Ovary (tissue), 9 donors: Measurements from ENCODE around the gene CTBP2. TPM values are rescaled to one million over a fixed set of nuclear protein-coding genes. Genes with fewer than 3 reads are reported as not detected.
"Not testable (repeated sequence)": the region's sequence is repeated elsewhere in the genome, so short reads cannot be mapped to it uniquely, and the experiment has no call there.

Experiments used
- DNase-seq, 5 donors: peaks; one replicate each; pipeline ENCODE4 v3.0.0-alpha.2; 2019 to 2020
- H3K27ac ChIP-seq, 2 donors: fragments of 200-600 bp; one replicate each; pipeline versions ENCODE4 v1.5.1 to v1.8.0; 2019 to 2022
- H3K27me3 ChIP-seq: fragments of 200-600 bp; one replicate; pipeline ENCODE4 v1.8.0; 2022
- H3K36me3 ChIP-seq: fragments of 200-600 bp; sonication (generic); one replicate; pipeline ENCODE4 v1.5.1; 2019
- H3K4me1 ChIP-seq: one replicate; pipeline ENCODE4 v1.8.1; 2013; ENCODE audit warnings: mild to moderate bottlenecking, moderate library complexity; ENCODE audit not compliant: insufficient read depth
- H3K4me3 ChIP-seq: fragments of 200-600 bp; sonication (generic); one replicate; pipeline ENCODE4 v1.5.1; 2017
- H3K9me3 ChIP-seq, 2 donors: fragments of 200-600 bp in 1 of 2; sonication (generic) in 1 of 2; one replicate each; pipeline versions ENCODE4 v1.5.1 to v1.8.1; 2013 to 2019; ENCODE audit warnings: mild to moderate bottlenecking in 1 of 2, moderate library complexity in 1 of 2
- CTCF ChIP-seq, 3 donors: fragments of 450-650 bp in 2 of 3; fragments of 200-600 bp in 1 of 3; IDR thresholded peaks; one replicate each; pipeline versions ENCODE4 v1.5.1 to v1.8.0; 2016 to 2022; ENCODE audit warnings: antibody characterized with exemption in 3 of 3, mild to moderate bottlenecking in 1 of 3
- EP300 ChIP-seq: sonication (generic); formaldehyde crosslinking; IDR thresholded peaks from one replicate; pipeline ENCODE4 v1.6.1; 2017; ENCODE audit warnings: antibody characterized with exemption
- POLR2A ChIP-seq: fragments of 450-650 bp; IDR thresholded peaks from one replicate; pipeline ENCODE4 v1.6.1; 2017; ENCODE audit warnings: antibody characterized with exemption, mild to moderate bottlenecking, moderate library complexity
- WGBS, 3 donors: extraction: QIAGEN DNeasy Blood & Tissue Kit in 1 of 3; methylation state at CpG; one replicate each; pipeline versions ENCODE4 v1.1.5 to v1.1.7; 2013 to 2017; 5-methylcytosine and 5-hydroxymethylcytosine counted together
- intact Hi-C, 4 donors: fragments of 100-400 bp; cut with DNase I; formaldehyde crosslinking; loops; one replicate each; pipeline versions ENCODE4 v1.11.0 to v1.15.1; 2022 to 2023
- polyA plus RNA-seq, 2 donors: library from polyadenylated mRNA; stranded (reverse); fragments of 200-250 nt in 1 of 2; fragments of 350-450 nt in 1 of 2; fragmentation: Illumina TruSeq in 1 of 2; extraction: RNeasy Lipid Tissue Mini Kit (QIAGEN cat#74804) in 1 of 2; gene quantifications; one replicate each; pipeline ENCODE4 v1.2.3, GENCODE V29; 2013 to 2014
- total RNA-seq, 7 donors: library from RNA; depleted of rRNA in 2 of 7; stranded (reverse); fragments of >200 nt in 2 of 7; fragmentation: NEBNext Ultra II Directional in 3 of 7; extraction: Animal tissue kit (Norgen Biotek cat#: 25700) in 3 of 7; gene quantifications; one replicate each; pipeline versions ENCODE4 v1.1.0 to v1.2.4, GENCODE V29; 2016 to 2023
- donor health status: DM: no; HTN: no; CAD: no; lungs with moderate emphysema.
- donor health status: DM: no; HTN: no; CAD: no.
- donor health status: Bipolar disorder and iron deficiency.
- donor health status: DM: yes; HTN: yes; CAD: no.
- donor health status: DM: no; HTN: no; CAD: no.
- donor health status: DM: yes; HTN: yes; CAD: no.

CTBP2 gene
- total and polyA plus RNA-seq, 9 donors = 25.3 to 107 (median 69.5) TPM

- intact Hi-C loops = loop anchor here in 3 of 4 donors (10.0 kb wide), 3 partner anchors 58 to 78 kb away; no protein-coding TSS in a partner anchor
- peak; percentile 84 to 93 (median 87) for DNase-seq
- no peak overlapping the region for H3K4me3 ChIP-seq
- no peaks in the 10 kb centered on the region for H3K27me3 ChIP-seq
- H3K9me3 ChIP-seq = no peaks in the 10 kb centered on the region
- no peak overlapping the region for H3K27ac ChIP-seq
- 56 to 60% (median 59%) methylated on average over 20 of the region's 20 CpGs for WGBS, 3 donors
- TF ChIP-seq POLR2A (no peak), CTCF (IDR thresholded peaks at IDR 0.05) (peak; percentile 72 to 87 (median 76)), EP300 (no peak)
- peaks cover 4% of the 10 kb centered on the region for H3K4me1 ChIP-seq
- no peaks in the 10 kb centered on the region for H3K36me3 ChIP-seq
Observed at GRCh38 chr10:124992462-124993344, 167.7 kb downstream of the CTBP2 start.

GRCh38 chr10:124991835-124992234, 168.5 kb downstream of the CTBP2 start:
- Histone ChIP-seq H3K4me1 (peaks cover 6% of the 10 kb centered on the region), H3K27ac (no peak overlapping the region), H3K36me3 (no peaks in the 10 kb centered on the region), H3K27me3 (no peaks in the 10 kb centered on the region), H3K9me3 (no peaks in the 10 kb centered on the region), H3K4me3 (no peak overlapping the region)
- TF ChIP-seq POLR2A (no peak), EP300 (no peak), CTCF (IDR thresholded peaks at IDR 0.05) (no peak)
- intact Hi-C loops = loop anchor here in 3 of 4 donors (2.0 to 10.0 kb wide), 4 partner anchors 57 to 77 kb away; no protein-coding TSS in a partner anchor
- no peak for DNase-seq
- 82 to 89% (median 87%) methylated on average over 4 of the region's 4 CpGs for whole genome bisulfite sequencing, 3 donors

GRCh38 chr10:124990671-124991625, 169.4 kb downstream of the CTBP2 start:
- H3K36me3 ChIP-seq = no peaks in the 10 kb centered on the region
- intact Hi-C loops = loop anchor here in 3 of 4 donors (2.0 to 10.0 kb wide), 4 partner anchors 56 to 76 kb away; no protein-coding TSS in a partner anchor
- H3K27ac ChIP-seq = no peak overlapping the region
- DNase-seq = no peak
- no peaks in the 10 kb centered on the region for H3K9me3 ChIP-seq
- no peaks in the 10 kb centered on the region for H3K27me3 ChIP-seq
- no peak for TF ChIP-seq EP300
- no peak for TF ChIP-seq POLR2A
- no peak for TF ChIP-seq CTCF (IDR thresholded peaks at IDR 0.05)
- peaks cover 6% of the 10 kb centered on the region for H3K4me1 ChIP-seq
- WGBS, 3 donors = 85 to 90% (median 86%) methylated on average over 14 of the region's 14 CpGs
- no peak overlapping the region for H3K4me3 ChIP-seq

- Histone ChIP-seq H3K27ac (no peak overlapping the region), H3K36me3 (no peaks in the 10 kb centered on the region), H3K9me3 (no peaks in the 10 kb centered on the region), H3K4me1 (peaks cover 6% of the 10 kb centered on the region), H3K27me3 (no peaks in the 10 kb centered on the region), H3K4me3 (no peak overlapping the region)
- no peak for DNase-seq
- TF ChIP-seq POLR2A = no peak
- TF ChIP-seq EP300 = no peak
- no peak for TF ChIP-seq CTCF (IDR thresholded peaks at IDR 0.05)
- intact Hi-C loops = loop anchor here in 1 of 4 donors (10.0 kb wide), 1 partner anchor 75 kb away; no protein-coding TSS in a partner anchor
- 80 to 81% (median 80%) methylated on average over 9 to 10 of the region's 10 CpGs for WGBS, 3 donors
Observed at GRCh38 chr10:124989526-124989925, 170.8 kb downstream of the CTBP2 start.

GRCh38 chr10:124988753-124989152, 171.6 kb downstream of the CTBP2 start:
- not testable (repeated sequence) for DNase-seq, H3K9me3 ChIP-seq, H3K4me1 ChIP-seq, H3K27ac ChIP-seq, H3K36me3 ChIP-seq, H3K4me3 ChIP-seq, H3K27me3 ChIP-seq
- 82 to 89% (median 85%) methylated on average over 4 of the region's 4 CpGs for WGBS, 3 donors
- intact Hi-C loops = loop anchor here in 1 of 4 donors (10.0 kb wide), 1 partner anchor 74 kb away; no protein-coding TSS in a partner anchor
